Common myeloid progenitor, CD34-positive (primary cell): ENCODE measurements around the gene OTULIN.

Source experiments
- CTCF ChIA-PET: fragments of 350-600 bp; sonication (Branson Sonifier 250); formaldehyde crosslinking; loops from one replicate; lab custom pipeline; 2021; ENCODE audit warnings: antibody characterized with exemption; lab: Charles Lee
- POLR2A ChIA-PET: fragments of 350-600 bp; sonication (Branson Sonifier 250); formaldehyde crosslinking; loops from one replicate; lab custom pipeline; 2021; ENCODE audit warnings: antibody characterized with exemption; lab: Charles Lee
- DNase-seq, 3 donors: peaks; one replicate each; pipeline versions ENCODE4 v3.0.0 to v3.0.0-alpha.2; 2013
- H3K27ac ChIP-seq, 2 experiments: 1 replicate in 1 of 2; 2 replicates in 1 of 2; pipeline ENCODE4 v1.7.0; 2013; ENCODE audit warnings: inconsistent platforms in 2 of 2, low read length in 2 of 2, mild to moderate bottlenecking in 2 of 2, low read depth in 1 of 2, moderate library complexity in 1 of 2; ENCODE audit not compliant: severe bottlenecking in 2 of 2, insufficient read depth in 1 of 2, poor library complexity in 1 of 2
- H3K27me3 ChIP-seq, 5 experiments: replicated peaks in 2 of 5; 1 replicate in 3 of 5; 2 replicates in 2 of 5; pipeline versions ENCODE4 v1.6.1 to v1.7.0; 2013; ENCODE audit warnings: low read length in 4 of 5, mild to moderate bottlenecking in 2 of 5, moderate library complexity in 2 of 5, inconsistent platforms in 1 of 5; ENCODE audit not compliant: insufficient read depth in 5 of 5, control insufficient read depth in 4 of 5
- H3K36me3 ChIP-seq, 4 experiments: 1 replicate in 2 of 4; 2 replicates in 2 of 4; pipeline versions ENCODE4 v1.6.1 to v1.7.0; 2013; ENCODE audit warnings: low read length in 3 of 4, control low read depth in 1 of 4, mild to moderate bottlenecking in 1 of 4; ENCODE audit not compliant: control insufficient read depth in 4 of 4, insufficient read depth in 4 of 4
- H3K4me1 ChIP-seq, 4 experiments: 1 replicate in 3 of 4; 2 replicates in 1 of 4; pipeline versions ENCODE4 v1.6.1 to v1.7.1; 2013; ENCODE audit warnings: low read length in 3 of 4, mild to moderate bottlenecking in 3 of 4, control low read depth in 1 of 4, inconsistent platforms in 1 of 4, moderate library complexity in 1 of 4; ENCODE audit not compliant: control insufficient read depth in 4 of 4, insufficient read depth in 4 of 4; ENCODE audit errors: control extremely low read depth in 1 of 4
- H3K4me3 ChIP-seq, 7 experiments: 1 replicate in 4 of 7; 2 replicates in 3 of 7; pipeline versions ENCODE4 v1.5.1 to v1.7.0; 2013; ENCODE audit warnings: mild to moderate bottlenecking in 7 of 7, low read length in 6 of 7, moderate library complexity in 6 of 7, inconsistent platforms in 2 of 7, low read depth in 2 of 7, control low read depth in 1 of 7; ENCODE audit not compliant: insufficient read depth in 4 of 7, control insufficient read depth in 1 of 7; ENCODE audit errors: extremely low read depth in 1 of 7
- H3K9me3 ChIP-seq, 5 experiments: 1 replicate in 4 of 5; 2 replicates in 1 of 5; pipeline versions ENCODE4 v1.6.1 to v1.7.1; 2013; ENCODE audit warnings: low read length in 4 of 5, mild to moderate bottlenecking in 2 of 5, inconsistent platforms in 1 of 5, low read depth in 1 of 5, moderate library complexity in 1 of 5; ENCODE audit not compliant: control insufficient read depth in 4 of 5, insufficient read depth in 2 of 5; ENCODE audit errors: control extremely low read depth in 1 of 5
- WGBS: methylation state at CpG from one replicate; pipeline ENCODE4 v1.1.5; 2013; ENCODE audit not compliant: insufficient coverage; 5-methylcytosine and 5-hydroxymethylcytosine counted together

The OTULIN gene

DNA sequence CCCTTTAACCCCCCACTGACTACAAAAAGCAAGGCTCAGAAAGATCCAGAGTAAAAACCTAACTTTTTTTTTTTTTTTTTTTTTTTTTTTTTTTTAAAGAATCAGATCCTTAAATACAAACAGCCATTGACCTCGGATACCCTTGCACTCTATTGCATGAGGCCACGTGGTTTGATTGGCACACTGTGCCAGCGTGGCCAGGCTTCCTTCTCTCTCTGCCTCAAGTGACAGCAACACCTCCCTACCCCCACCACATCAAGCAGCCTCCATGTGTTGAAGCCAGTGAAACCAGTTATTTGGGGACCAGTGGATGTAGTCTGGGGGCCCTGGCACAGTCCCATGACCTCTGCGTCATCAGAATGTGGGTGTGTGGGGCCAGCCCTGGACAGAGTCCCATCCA, 71.4 kb downstream of the OTULIN start:
- no peaks in the 10 kb centered on the region for H3K4me1 ChIP-seq
- peak in 1 of 3 donors; percentile 6 for DNase-seq
- POLR2A ChIA-PET: no interaction called here
- no peaks in the 10 kb centered on the region for H3K9me3 ChIP-seq
- H3K27me3 ChIP-seq: no peaks in the 10 kb centered on the region
- peaks cover under 1 to 17% (median 4%) of the 10 kb centered on the region in 4 experiments for H3K36me3 ChIP-seq
- WGBS: 77% methylated on average over 3 of the region's 4 CpGs
- H3K4me3 ChIP-seq: no peak overlapping the region
- H3K27ac ChIP-seq: no peak overlapping the region
- CTCF ChIA-PET: no interaction called here

DNA sequence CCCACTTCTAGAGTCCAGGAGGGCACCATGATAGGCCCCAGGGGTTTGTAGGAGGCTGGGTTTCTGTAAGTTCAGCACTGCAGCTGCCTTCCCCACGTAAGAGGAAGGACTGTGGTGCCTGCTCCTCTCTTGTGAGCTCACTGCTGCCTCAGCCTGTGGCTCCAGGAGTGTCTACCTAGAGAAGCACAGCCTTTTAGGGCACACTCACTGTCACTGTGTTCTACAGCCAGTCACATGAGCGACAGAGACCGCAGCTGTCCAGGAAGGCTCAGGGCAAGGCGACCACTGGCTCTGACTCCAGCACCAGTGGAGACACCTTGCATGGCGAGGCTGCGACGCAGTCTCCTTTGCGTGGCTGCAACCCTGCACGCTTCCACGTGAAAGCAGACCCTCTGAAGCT, 72.8 kb downstream of the OTULIN start:
- H3K27me3 ChIP-seq: no peaks in the 10 kb centered on the region
- whole genome bisulfite sequencing: over 99% methylated on average over 10 of the region's 10 CpGs
- no peaks in the 10 kb centered on the region for H3K9me3 ChIP-seq
- H3K4me3 ChIP-seq: no peak overlapping the region
- H3K27ac ChIP-seq: no peak overlapping the region
- H3K4me1 ChIP-seq: no peaks in the 10 kb centered on the region
- ChIA-PET POLR2A (no interaction called here), CTCF (interaction anchor here (1.3 kb wide), 1 partner anchor 25 kb away, joined by 4 read pairs; no protein-coding TSS in a partner anchor)
- DNase-seq: no peak
- peaks cover 2 to 28% (median 3%) of the 10 kb centered on the region in 4 experiments for H3K36me3 ChIP-seq

DNA sequence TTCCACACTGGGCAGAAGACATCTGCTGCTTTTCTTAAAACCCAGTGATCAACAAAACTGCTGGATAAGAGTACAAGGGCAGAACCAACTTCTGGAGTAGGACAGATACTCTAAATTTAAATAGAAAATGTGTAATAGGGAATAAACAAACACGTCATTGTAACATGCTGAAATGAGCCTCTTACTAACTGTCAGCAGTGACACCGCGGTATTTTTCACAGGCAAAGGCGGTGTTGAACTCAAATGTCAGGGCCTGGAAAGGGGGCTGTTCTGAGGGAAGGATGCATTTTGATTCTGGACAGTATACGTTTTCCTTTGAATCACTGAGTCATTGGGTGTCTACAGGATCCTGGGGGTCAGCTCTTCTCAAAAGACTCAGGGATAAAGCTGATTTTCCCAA, 73.5 kb downstream of the OTULIN start:
- Histone ChIP-seq H3K4me1 (no peaks in the 10 kb centered on the region), H3K27me3 (no peaks in the 10 kb centered on the region), H3K9me3 (no peaks in the 10 kb centered on the region), H3K4me3 (no peak overlapping the region), H3K27ac (no peak overlapping the region), H3K36me3 (peaks cover 2 to 24% (median 3%) of the 10 kb centered on the region in 4 experiments)
- 97% methylated on average over 5 of the region's 5 CpGs for WGBS
- no peak for DNase-seq
- ChIA-PET POLR2A (no interaction called here), CTCF (interaction anchor here (1.3 kb wide), 1 partner anchor 24 kb away, joined by 4 read pairs; no protein-coding TSS in a partner anchor)

DNA sequence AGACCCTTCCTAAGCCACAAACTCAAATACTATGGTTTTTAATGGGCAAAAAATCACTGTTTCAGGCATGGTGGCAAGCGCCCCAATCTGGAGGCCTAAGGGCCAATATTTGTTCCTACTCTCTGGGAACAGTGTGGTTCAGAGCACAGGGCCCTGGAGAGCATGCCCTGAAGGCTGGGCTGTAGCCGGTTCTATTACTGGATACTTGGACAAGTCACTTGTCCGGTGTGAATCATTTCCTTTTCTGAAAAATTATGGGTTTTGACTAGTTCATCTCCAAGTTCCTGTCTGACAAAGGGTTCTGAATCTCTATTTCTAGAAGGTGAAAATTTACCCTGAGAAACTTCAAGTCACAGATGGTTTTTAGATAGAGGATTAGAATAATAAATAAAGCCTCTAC, 75.0 kb downstream of the OTULIN start:
- Histone ChIP-seq H3K27me3 (no peaks in the 10 kb centered on the region), H3K4me3 (no peak overlapping the region), H3K9me3 (no peaks in the 10 kb centered on the region), H3K4me1 (no peaks in the 10 kb centered on the region), H3K27ac (no peak overlapping the region), H3K36me3 (peaks cover 0 to 23% (median 2%) of the 10 kb centered on the region in 4 experiments)
- DNase-seq: no peak
- ChIA-PET POLR2A (no interaction called here), CTCF (no interaction called here)
- WGBS: 90% methylated on average over 2 of the region's 3 CpGs

DNA sequence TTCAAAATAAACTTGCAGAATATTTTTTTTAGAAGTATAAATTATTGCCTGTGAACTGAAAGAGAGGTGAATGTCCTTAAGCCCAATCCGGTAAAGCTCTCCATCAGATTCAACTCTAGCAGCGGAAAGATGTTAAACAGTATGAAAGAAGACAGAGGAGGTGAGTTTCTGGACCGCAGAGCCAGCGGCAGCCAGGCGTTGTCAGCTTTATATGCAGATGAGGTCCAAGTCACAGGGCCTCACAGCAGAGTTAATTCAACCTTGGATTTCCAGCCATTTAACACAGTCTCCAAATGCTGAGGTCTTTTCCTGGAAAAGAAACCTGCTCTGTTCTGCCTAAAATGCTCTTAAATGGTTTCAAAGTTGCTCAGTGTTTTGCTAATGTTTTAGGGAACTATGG, 75.5 kb downstream of the OTULIN start:
- WGBS: 97% methylated on average over 5 of the region's 5 CpGs
- Histone ChIP-seq H3K9me3 (no peaks in the 10 kb centered on the region), H3K4me1 (no peaks in the 10 kb centered on the region), H3K27me3 (no peaks in the 10 kb centered on the region), H3K36me3 (peaks cover 0 to 23% (median 2%) of the 10 kb centered on the region in 4 experiments), H3K27ac (no peak overlapping the region), H3K4me3 (no peak overlapping the region)
- no peak for DNase-seq
- POLR2A ChIA-PET: no interaction called here
- CTCF ChIA-PET: interaction anchor here (1.0 kb wide), 1 partner anchor 14 kb away, joined by 4 read pairs; no protein-coding TSS in a partner anchor

DNA sequence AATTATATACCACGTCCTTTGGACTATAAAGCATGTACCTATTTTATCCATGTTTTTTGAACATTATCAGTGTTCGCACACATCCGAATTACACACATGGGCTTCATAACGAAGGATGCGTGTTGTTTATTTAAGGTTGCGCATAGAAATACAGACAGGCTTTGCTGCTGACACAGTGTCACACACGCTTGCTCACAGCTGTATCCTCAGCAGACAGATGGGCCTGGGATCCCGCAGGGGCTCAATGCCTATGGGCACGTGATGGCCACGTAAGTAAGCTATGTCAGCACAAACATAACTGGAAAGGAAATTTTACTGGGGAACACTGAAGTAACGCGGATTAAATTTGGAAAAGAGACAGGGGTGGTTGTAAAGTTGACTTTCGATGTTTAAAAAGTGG, 76.6 kb downstream of the OTULIN start:
- WGBS: 98% methylated on average over 10 of the region's 13 CpGs
- peaks cover 0 to 5% (median 0%) of the 10 kb centered on the region in 4 experiments for H3K4me1 ChIP-seq

DNA sequence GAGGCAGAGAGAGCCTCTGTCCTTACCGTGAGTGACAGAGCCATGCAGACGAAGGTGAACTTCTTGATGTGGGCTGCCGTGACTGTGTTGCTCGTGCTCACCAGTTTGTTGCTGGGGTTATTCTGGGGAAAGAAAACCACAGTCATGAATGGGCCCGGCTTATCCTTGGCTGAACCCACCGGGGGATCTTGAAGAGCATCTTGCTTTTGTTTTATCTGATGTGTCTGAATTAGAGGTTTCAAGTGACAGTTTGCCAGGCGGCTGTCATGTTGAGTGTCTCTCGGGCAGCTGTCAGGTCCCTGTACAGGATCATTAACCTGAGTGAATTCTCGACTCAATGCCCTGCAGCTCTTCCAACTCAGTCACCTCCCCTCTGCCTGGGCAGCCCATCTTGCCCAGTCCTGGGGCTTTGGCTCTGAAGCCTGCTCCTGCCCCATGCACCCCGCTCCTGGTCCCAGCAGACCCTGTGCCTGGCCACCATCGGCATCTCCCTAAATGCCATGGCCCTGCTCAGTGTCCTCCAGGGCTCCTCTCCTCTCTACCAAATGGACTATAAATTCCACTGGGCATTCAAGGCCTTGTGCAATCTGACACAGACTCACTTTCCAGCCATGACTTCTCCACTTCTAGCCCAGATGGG, 77.4 kb downstream of the OTULIN start:
- CTCF ChIA-PET: no interaction called here
- no peak overlapping the region for H3K27ac ChIP-seq
- peaks cover 0 to 5% (median 0%) of the 10 kb centered on the region in 4 experiments for H3K4me1 ChIP-seq
- no peak overlapping the region for H3K4me3 ChIP-seq
- POLR2A ChIA-PET: no interaction called here
- peaks cover 0 to 29% (median 3%) of the 10 kb centered on the region in 4 experiments for H3K36me3 ChIP-seq
- 97% methylated on average over 10 of the region's 11 CpGs for WGBS
- no peaks in the 10 kb centered on the region for H3K9me3 ChIP-seq
- no peaks in the 10 kb centered on the region for H3K27me3 ChIP-seq
- DNase-seq: no peak

More for the DNA sequence above, 76.6 kb downstream of the OTULIN start:
- CTCF ChIA-PET: interaction anchor here (1.0 kb wide), 1 partner anchor 15 kb away, joined by 4 read pairs; no protein-coding TSS in a partner anchor
- Histone ChIP-seq H3K36me3 (peaks cover 0 to 27% (median 3%) of the 10 kb centered on the region in 4 experiments), H3K9me3 (no peaks in the 10 kb centered on the region), H3K27ac (no peak overlapping the region), H3K4me3 (no peak overlapping the region), H3K27me3 (no peaks in the 10 kb centered on the region)
- no peak for DNase-seq
- POLR2A ChIA-PET: no interaction called here
